Peyer's patch (tissue), 4 donors: Measurements from ENCODE around the gene LRP4. TPM values are rescaled to one million over a fixed set of nuclear protein-coding genes. Genes with fewer than 3 reads are reported as not detected.

Experiments
- DNase-seq, 3 donors: peaks; one replicate each; pipeline ENCODE4 v3.0.0-alpha.2; 2017 to 2019
- H3K27ac ChIP-seq, 4 donors: fragments of 200-600 bp; sonication (generic); one replicate each; pipeline ENCODE4 v1.5.1; 2016 to 2019
- H3K27me3 ChIP-seq, 2 donors: fragments of 200-600 bp; sonication (generic); one replicate each; pipeline ENCODE4 v1.5.1; 2019
- H3K36me3 ChIP-seq, 3 donors: fragments of 200-600 bp; sonication (generic); one replicate each; pipeline ENCODE4 v1.5.1; 2016 to 2019
- H3K4me1 ChIP-seq, 4 donors: fragments of 200-600 bp; sonication (generic); one replicate each; pipeline ENCODE4 v1.5.1; 2016 to 2019
- H3K4me3 ChIP-seq, 4 donors: fragments of 200-600 bp; sonication (generic); 1 replicate in 3 of 4; 2 replicates in 1 of 4; pipeline ENCODE4 v1.5.1; 2016 to 2019; ENCODE audit warnings: mild to moderate bottlenecking in 1 of 4
- H3K9me3 ChIP-seq, 4 donors: fragments of 200-600 bp; sonication (generic); one replicate each; pipeline ENCODE4 v1.5.1; 2016 to 2019; ENCODE audit warnings: mild to moderate bottlenecking in 1 of 4
- POLR2A ChIP-seq, 2 donors: fragments of 450-650 bp; IDR thresholded peaks; one replicate each; pipeline ENCODE4 v1.5.1; 2017; ENCODE audit warnings: antibody characterized with exemption in 2 of 2, mild to moderate bottlenecking in 2 of 2, moderate library complexity in 2 of 2
- total RNA-seq, 4 donors: library from RNA; depleted of rRNA; stranded (reverse); fragments of >200 nt; gene quantifications; one replicate each; pipeline ENCODE4 v1.1.0, GENCODE V29; 2016
- TF ChIP-seq, protein P1 (sequence below), 6 experiments: fragments of 450-650 bp in 4 of 6; fragments of 200-600 bp in 2 of 6; sonication (generic) in 1 of 6; IDR thresholded peaks; one replicate each; pipeline ENCODE4 v1.5.1; 2017 to 2019; ENCODE audit warnings: antibody characterized with exemption in 6 of 6, mild to moderate bottlenecking in 3 of 6, moderate library complexity in 1 of 6

Gene LRP4
- total RNA-seq, 4 donors from 2014 or later, result 37.1 to 62.5 (median 44.4) TPM

DNA sequence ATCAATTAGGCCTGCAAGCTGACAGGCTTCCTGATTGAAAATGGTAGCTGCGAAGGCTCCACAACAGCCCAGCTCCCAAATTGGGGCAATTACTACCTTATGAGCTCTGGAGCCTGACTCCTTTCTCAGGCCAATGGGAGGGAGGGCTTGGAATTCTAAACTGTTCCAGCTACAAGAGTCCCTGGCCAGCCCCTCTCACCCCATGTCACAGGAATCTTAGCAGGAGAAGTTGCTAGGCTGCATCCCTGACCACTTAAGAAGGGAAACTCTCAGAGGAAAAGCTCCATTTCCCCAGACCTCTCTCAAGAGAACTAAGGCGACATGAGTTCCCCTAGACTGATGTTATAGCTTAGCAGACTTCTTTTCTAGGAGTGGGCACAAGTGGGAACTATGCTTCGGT is 4.9 kb downstream of the LRP4 start:
- no peak overlapping the region for H3K4me3 ChIP-seq
- no peaks in the 10 kb centered on the region for H3K9me3 ChIP-seq
- DNase-seq, result no peak
- no peak overlapping the region for H3K27ac ChIP-seq
- peaks cover 0 to 28% (median 13%) of the 10 kb centered on the region in 4 donors for H3K4me1 ChIP-seq
- no peaks in the 10 kb centered on the region for H3K27me3 ChIP-seq
- no peaks in the 10 kb centered on the region for H3K36me3 ChIP-seq
- TF ChIP-seq, protein P1, sequence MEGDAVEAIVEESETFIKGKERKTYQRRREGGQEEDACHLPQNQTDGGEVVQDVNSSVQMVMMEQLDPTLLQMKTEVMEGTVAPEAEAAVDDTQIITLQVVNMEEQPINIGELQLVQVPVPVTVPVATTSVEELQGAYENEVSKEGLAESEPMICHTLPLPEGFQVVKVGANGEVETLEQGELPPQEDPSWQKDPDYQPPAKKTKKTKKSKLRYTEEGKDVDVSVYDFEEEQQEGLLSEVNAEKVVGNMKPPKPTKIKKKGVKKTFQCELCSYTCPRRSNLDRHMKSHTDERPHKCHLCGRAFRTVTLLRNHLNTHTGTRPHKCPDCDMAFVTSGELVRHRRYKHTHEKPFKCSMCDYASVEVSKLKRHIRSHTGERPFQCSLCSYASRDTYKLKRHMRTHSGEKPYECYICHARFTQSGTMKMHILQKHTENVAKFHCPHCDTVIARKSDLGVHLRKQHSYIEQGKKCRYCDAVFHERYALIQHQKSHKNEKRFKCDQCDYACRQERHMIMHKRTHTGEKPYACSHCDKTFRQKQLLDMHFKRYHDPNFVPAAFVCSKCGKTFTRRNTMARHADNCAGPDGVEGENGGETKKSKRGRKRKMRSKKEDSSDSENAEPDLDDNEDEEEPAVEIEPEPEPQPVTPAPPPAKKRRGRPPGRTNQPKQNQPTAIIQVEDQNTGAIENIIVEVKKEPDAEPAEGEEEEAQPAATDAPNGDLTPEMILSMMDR (IDR thresholded peaks at IDR 0.05), result no peak
- no peak for TF ChIP-seq POLR2A (IDR thresholded peaks at IDR 0.05)

DNA sequence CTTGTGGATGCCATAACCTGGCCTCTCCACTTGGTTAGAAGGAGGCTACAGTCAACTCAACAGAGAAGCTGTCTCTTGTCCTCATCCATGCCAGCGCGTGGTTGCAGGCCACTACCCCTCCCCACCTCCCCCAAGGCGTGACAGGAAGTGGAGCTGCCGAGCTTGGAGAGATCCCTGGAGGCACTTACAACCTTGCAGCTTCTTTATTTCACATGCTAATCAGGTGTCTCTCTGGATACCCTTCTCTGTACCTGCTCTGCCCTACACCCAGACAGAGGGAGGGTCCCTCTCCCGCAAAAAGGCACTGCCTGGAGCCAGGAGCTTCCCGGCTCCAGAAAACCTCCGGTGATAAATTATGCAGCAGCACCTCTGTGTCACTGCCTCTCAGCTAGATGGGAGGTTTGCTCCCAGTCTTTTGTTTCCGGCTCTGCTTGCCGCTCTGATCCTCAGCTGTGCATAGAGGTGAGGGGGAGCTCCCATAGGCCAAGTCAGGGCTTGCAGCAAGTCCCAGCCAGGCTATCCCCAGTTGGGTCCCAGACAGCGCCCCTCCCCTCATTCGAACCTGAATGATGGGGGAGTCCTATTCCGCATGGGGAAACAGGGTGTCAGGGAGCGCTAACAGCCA is 5.7 kb downstream of the LRP4 start:
- no peaks in the 10 kb centered on the region for H3K36me3 ChIP-seq
- H3K4me3 ChIP-seq, result no peak overlapping the region
- no peaks in the 10 kb centered on the region for H3K9me3 ChIP-seq
- H3K4me1 ChIP-seq, result peaks cover 0 to 28% (median 9%) of the 10 kb centered on the region in 4 donors
- TF ChIP-seq, protein P1 (IDR thresholded peaks at IDR 0.05), result no peak
- TF ChIP-seq POLR2A (IDR thresholded peaks at IDR 0.05), result no peak
- no peaks in the 10 kb centered on the region for H3K27me3 ChIP-seq
- no peak overlapping the region for H3K27ac ChIP-seq
- no peak for DNase-seq

DNA sequence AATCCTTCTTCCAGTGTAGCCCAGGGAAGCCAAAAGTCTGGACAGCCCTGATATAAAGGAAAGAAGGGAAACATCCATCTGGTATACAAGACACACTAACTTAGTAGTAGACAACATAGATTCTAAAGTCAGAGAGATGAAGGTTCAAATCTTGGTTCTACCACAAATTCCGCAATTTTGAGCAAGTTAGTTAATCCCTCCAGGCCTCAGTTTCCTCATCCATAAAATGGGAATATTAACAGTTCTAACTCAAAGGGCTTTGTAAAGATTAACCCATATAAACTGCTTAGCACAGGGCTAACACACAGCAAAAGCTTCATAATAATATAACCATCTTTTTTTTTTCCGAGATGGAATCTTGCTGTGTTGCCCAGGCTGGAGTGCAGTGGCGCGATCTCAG is 10.7 kb downstream of the LRP4 start:
- Histone ChIP-seq H3K4me1 (peaks cover 0 to 4% (median 0%) of the 10 kb centered on the region in 4 donors), H3K9me3 (no peaks in the 10 kb centered on the region), H3K27ac (no peak overlapping the region), H3K27me3 (no peaks in the 10 kb centered on the region), H3K36me3 (no peaks in the 10 kb centered on the region), H3K4me3 (no peak overlapping the region)
- DNase-seq, result no peak
- no peak for TF ChIP-seq POLR2A (IDR thresholded peaks at IDR 0.05)
- TF ChIP-seq, protein P1 (IDR thresholded peaks at IDR 0.05), result no peak

DNA sequence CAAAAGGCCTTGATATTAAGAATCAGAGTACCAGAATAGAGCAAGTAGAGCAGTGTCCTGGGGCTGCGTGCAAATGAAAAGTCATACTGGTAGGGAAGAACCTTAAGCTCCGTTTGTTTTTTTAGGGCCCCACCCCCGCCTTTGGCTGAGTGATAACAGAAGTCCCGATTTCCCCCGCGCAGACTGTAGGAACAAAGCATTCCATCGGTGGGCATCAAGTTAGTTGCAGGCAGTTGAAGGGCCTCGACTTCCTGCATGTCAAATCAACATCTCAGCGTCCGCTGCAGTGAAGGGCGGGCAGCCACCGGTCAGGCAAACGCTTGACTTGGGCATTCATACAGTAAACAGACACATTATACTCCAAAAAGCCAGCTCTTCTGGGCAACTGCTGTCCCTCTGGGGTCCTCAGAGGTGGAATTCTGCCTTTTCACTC is 11.7 kb downstream of the LRP4 start:
- H3K4me1 ChIP-seq, result no peaks in the 10 kb centered on the region
- no peaks in the 10 kb centered on the region for H3K27me3 ChIP-seq
- no peak for DNase-seq
- TF ChIP-seq, protein P1 (IDR thresholded peaks at IDR 0.05), result no peak
- TF ChIP-seq POLR2A (IDR thresholded peaks at IDR 0.05), result no peak
- no peak overlapping the region for H3K27ac ChIP-seq
- no peaks in the 10 kb centered on the region for H3K9me3 ChIP-seq
- no peak overlapping the region for H3K4me3 ChIP-seq
- peaks cover 0 to 3% (median 0%) of the 10 kb centered on the region in 3 donors for H3K36me3 ChIP-seq

DNA sequence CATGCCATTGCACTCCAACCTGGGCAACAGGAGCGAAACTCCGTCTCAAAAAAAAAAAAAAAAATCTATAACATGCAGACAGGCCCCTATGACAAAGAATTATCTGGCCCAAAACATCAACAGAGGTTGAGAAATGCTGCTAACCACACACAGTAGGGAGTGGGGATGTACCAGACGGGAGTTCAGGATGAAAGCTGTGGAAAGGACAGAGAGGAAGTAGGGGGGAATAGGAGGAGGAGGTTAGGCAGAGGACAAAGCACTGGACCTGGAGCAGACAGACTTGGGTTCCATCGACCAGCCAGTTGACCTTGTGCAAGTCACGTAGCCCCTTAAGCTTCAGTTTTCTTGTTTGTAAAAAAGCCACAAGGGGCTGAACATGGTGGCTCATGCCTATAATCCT is 12.5 kb downstream of the LRP4 start:
- TF ChIP-seq, protein P1 (IDR thresholded peaks at IDR 0.05), result no peak
- no peak for TF ChIP-seq POLR2A (IDR thresholded peaks at IDR 0.05)
- Histone ChIP-seq H3K9me3 (no peaks in the 10 kb centered on the region), H3K4me1 (no peaks in the 10 kb centered on the region), H3K4me3 (no peak overlapping the region), H3K36me3 (peaks cover 0 to 4% (median 0%) of the 10 kb centered on the region in 3 donors), H3K27ac (no peak overlapping the region), H3K27me3 (no peaks in the 10 kb centered on the region)
- no peak for DNase-seq
